H1 (cell line): ENCODE measurements around the gene TTC27.

Experiments used
- CEBPB ChIP-seq: IDR thresholded peaks from 2 replicates; pipeline ENCODE4 v1.6.1; 2012; ENCODE audit warnings: low read depth, low read length
- CHD2 ChIP-seq: IDR thresholded peaks from 2 replicates; pipeline ENCODE4 v1.6.1; 2012; ENCODE audit warnings: low read length, improper control_type of control experiment
- EGR1 ChIP-seq: IDR thresholded peaks from 2 replicates; pipeline ENCODE4 v1.6.1; 2011; ENCODE audit warnings: low read depth, low read length, borderline replicate concordance
- JUND ChIP-seq: IDR thresholded peaks from 2 replicates; pipeline ENCODE4 v1.6.1; 2011; ENCODE audit warnings: mild to moderate bottlenecking, improper control_type of control experiment, low read length
- POLR2A ChIP-seq, 2 experiments: IDR thresholded peaks; 1 replicate in 1 of 2; 2 replicates in 1 of 2; pipeline ENCODE4 v1.6.1; 2011; ENCODE audit warnings: low read depth in 2 of 2, low read length in 2 of 2, mild to moderate bottlenecking in 2 of 2; ENCODE audit errors: control extremely low read depth in 1 of 2
- POLR2AphosphoS5 ChIP-seq: IDR thresholded peaks from 2 replicates; pipeline ENCODE4 v1.6.1; 2011; ENCODE audit warnings: low read depth, low read length
- SIN3A ChIP-seq, 2 experiments: IDR thresholded peaks in 1 of 2; conservative IDR thresholded peaks in 1 of 2; 2 replicates each; pipeline ENCODE4 v1.6.1; 2011 to 2012; ENCODE audit warnings: low read length in 2 of 2, improper control_type of control experiment in 1 of 2, low read depth in 1 of 2, mild to moderate bottlenecking in 1 of 2
- TAF1 ChIP-seq: IDR thresholded peaks from 2 replicates; pipeline ENCODE4 v1.6.1; 2011; ENCODE audit warnings: mild to moderate bottlenecking, low read depth, low read length
- TCF12 ChIP-seq: IDR thresholded peaks from 2 replicates; pipeline ENCODE4 v1.6.1; 2011; ENCODE audit warnings: low read depth, mild to moderate bottlenecking, low read length
- TF ChIP-seq, protein P1 (sequence below), 3 experiments: IDR thresholded peaks; 1 replicate in 2 of 3; 2 replicates in 1 of 3; pipeline versions ENCODE4 v1.5.1 to v1.6.1; 2011; ENCODE audit warnings: low read length in 3 of 3, mild to moderate bottlenecking in 3 of 3, inconsistent platforms in 2 of 3, low read depth in 1 of 3, moderate library complexity in 1 of 3; ENCODE audit not compliant: insufficient read depth in 1 of 3; ENCODE audit errors: control extremely low read depth in 1 of 3
- TF ChIP-seq, protein P2 (sequence below): IDR thresholded peaks from 2 replicates; pipeline ENCODE4 v1.6.1; 2012; ENCODE audit warnings: inconsistent platforms

DNA sequence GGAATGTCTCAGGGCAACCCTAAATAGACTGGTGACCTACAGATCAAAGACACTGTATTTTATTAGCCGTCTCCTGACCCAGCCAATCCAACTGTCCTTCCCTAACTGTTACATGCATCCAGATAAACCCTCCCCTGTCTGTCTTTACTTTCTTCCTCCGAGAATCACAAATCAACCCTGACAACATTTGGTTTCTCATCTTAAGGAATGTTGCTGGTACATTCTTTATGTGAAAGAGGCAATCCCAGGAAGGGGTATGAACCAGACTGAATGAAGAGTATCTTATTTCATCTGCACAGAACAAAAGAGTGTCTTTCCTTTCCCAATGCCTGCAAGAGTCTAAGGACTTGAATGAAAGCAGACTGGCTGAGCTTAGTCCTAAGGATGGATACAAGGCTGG, 205.0 kb downstream of the TTC27 start:
- TF ChIP-seq POLR2A (IDR thresholded peaks at IDR 0.05; ENCODE audit: control extremely low read depth in 1 of 2, low read depth in 2 of 2, low read length in 2 of 2) (no peak), JUND (no peak), POLR2AphosphoS5 (no peak), TAF1 (no peak), SIN3A (conservative IDR thresholded peaks at IDR 0.05 in 1 of 2, IDR thresholded peaks at IDR 0.05 in 1 of 2; ENCODE audit: low read depth in 1 of 2, low read length in 2 of 2) (no peak), EGR1 (no peak), CEBPB (no peak), TCF12 (no peak), CHD2 (no peak)
- TF ChIP-seq, protein P1, sequence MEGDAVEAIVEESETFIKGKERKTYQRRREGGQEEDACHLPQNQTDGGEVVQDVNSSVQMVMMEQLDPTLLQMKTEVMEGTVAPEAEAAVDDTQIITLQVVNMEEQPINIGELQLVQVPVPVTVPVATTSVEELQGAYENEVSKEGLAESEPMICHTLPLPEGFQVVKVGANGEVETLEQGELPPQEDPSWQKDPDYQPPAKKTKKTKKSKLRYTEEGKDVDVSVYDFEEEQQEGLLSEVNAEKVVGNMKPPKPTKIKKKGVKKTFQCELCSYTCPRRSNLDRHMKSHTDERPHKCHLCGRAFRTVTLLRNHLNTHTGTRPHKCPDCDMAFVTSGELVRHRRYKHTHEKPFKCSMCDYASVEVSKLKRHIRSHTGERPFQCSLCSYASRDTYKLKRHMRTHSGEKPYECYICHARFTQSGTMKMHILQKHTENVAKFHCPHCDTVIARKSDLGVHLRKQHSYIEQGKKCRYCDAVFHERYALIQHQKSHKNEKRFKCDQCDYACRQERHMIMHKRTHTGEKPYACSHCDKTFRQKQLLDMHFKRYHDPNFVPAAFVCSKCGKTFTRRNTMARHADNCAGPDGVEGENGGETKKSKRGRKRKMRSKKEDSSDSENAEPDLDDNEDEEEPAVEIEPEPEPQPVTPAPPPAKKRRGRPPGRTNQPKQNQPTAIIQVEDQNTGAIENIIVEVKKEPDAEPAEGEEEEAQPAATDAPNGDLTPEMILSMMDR (IDR thresholded peaks at IDR 0.05; ENCODE audit: control extremely low read depth in 1 of 3, insufficient read depth in 1 of 3, low read depth in 1 of 3, low read length in 3 of 3), result no peak
- TF ChIP-seq, protein P2, sequence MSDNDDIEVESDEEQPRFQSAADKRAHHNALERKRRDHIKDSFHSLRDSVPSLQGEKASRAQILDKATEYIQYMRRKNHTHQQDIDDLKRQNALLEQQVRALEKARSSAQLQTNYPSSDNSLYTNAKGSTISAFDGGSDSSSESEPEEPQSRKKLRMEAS, result no peak
